GM12878 (cell line): ENCODE data around the gene DENND1C. TPM values are rescaled to one million over a fixed set of nuclear protein-coding genes. Genes with fewer than 3 reads are reported as not detected.

Experiments used
- BACH1 ChIP-seq: fragments of 450-650 bp; IDR thresholded peaks from 2 replicates; pipeline ENCODE4 v1.6.1; 2017; ENCODE audit warnings: mild to moderate bottlenecking, borderline replicate concordance
- CHD2 ChIP-seq: IDR thresholded peaks from 2 replicates; pipeline ENCODE4 v1.6.1; 2011; ENCODE audit warnings: low read depth, low read length, improper control_type of control experiment, borderline replicate concordance
- DPF2 ChIP-seq: fragments of 450-650 bp; IDR thresholded peaks from 2 replicates; pipeline ENCODE4 v1.6.1; 2017; ENCODE audit warnings: mild to moderate bottlenecking
- EED ChIP-seq: sonication (generic); IDR thresholded peaks from 2 replicates; pipeline ENCODE4 v1.6.1; 2016; ENCODE audit warnings: antibody characterized with exemption, low read depth
- EGR1 ChIP-seq, 2 experiments: IDR thresholded peaks; 1 replicate in 1 of 2; 2 replicates in 1 of 2; pipeline ENCODE4 v1.6.1; 2011 to 2012; ENCODE audit warnings: low read depth in 2 of 2, low read length in 2 of 2, borderline replicate concordance in 1 of 2, mild to moderate bottlenecking in 1 of 2, moderate library complexity in 1 of 2
- ELK1 ChIP-seq: IDR thresholded peaks from 2 replicates; pipeline ENCODE4 v1.6.1; 2012; ENCODE audit warnings: low read depth, low read length, improper control_type of control experiment
- GABPA ChIP-seq: IDR thresholded peaks from 2 replicates; pipeline ENCODE4 v1.6.1; 2014; ENCODE audit warnings: antibody characterized with exemption, low read depth, mild to moderate bottlenecking, inconsistent platforms
- IKZF1 ChIP-seq: fragments of 450-650 bp; conservative IDR thresholded peaks from 2 replicates; pipeline ENCODE4 v1.6.1; 2017; ENCODE audit warnings: antibody characterized with exemption, mild to moderate bottlenecking
- KAT2A ChIP-seq: conservative IDR thresholded peaks from 2 replicates; pipeline ENCODE4 v1.6.1; 2011; ENCODE audit warnings: low read depth, low read length; ENCODE audit not compliant: control insufficient read depth
- MEF2B ChIP-seq: fragments of 450-650 bp; IDR thresholded peaks from 2 replicates; pipeline ENCODE4 v1.6.1; 2018; ENCODE audit warnings: mild to moderate bottlenecking, moderate library complexity; ENCODE audit not compliant: partially characterized antibody, poor library complexity, severe bottlenecking
- PAX5 ChIP-seq: IDR thresholded peaks from 2 replicates; pipeline ENCODE4 v1.6.1; 2011; ENCODE audit warnings: low read depth, low read length, borderline replicate concordance
- POLR2A ChIP-seq: IDR thresholded peaks from 2 replicates; pipeline ENCODE4 v1.6.1; 2011; ENCODE audit warnings: low read depth, mild to moderate bottlenecking, low read length
- RAD21 ChIP-seq: IDR thresholded peaks from 2 replicates; pipeline ENCODE4 v1.6.1; 2011; ENCODE audit warnings: mild to moderate bottlenecking, low read depth, low read length, moderate library complexity; ENCODE audit not compliant: insufficient read depth
- RFX5 ChIP-seq: IDR thresholded peaks from 2 replicates; pipeline ENCODE4 v1.6.1; 2011; ENCODE audit warnings: low read depth, low read length, improper control_type of control experiment
- SMAD1 ChIP-seq: fragments of 450-650 bp; IDR thresholded peaks from 2 replicates; pipeline ENCODE4 v1.6.1; 2018; ENCODE audit warnings: mild to moderate bottlenecking, low read depth; ENCODE audit not compliant: partially characterized antibody
- SMAD5 ChIP-seq: IDR thresholded peaks from 2 replicates; pipeline ENCODE4 v1.6.1; 2016; ENCODE audit warnings: antibody characterized with exemption, low read depth
- SREBF1 ChIP-seq: IDR thresholded peaks from 2 replicates; pipeline ENCODE4 v1.6.1; 2012; ENCODE audit warnings: mild to moderate bottlenecking, low read length
- TAF1 ChIP-seq: IDR thresholded peaks from 2 replicates; pipeline ENCODE4 v1.6.1; 2011; ENCODE audit warnings: mild to moderate bottlenecking, low read depth, low read length, borderline replicate concordance
- polyA plus RNA-seq, 11 experiments: library from polyadenylated mRNA; depleted of rRNA in 4 of 11; unstranded in 6 of 11; stranded (reverse) in 5 of 11; fragments of >200 nt; fragmentation: Nextera tagmentation in 4 of 11; fragmentation: Illumina TruSeq in 1 of 11; extraction: Ambion mirVana in 4 of 11; extraction: Trizol in 1 of 11; gene quantifications; 1 replicate in 1 of 11; 2 replicates in 10 of 11; pipeline versions ENCODE4 v1.2.1 to v1.2.3, GENCODE V29; 2011 to 2016; ENCODE audit warnings: inconsistent platforms in 2 of 11, missing spikeins in 2 of 11, low read depth in 1 of 11
- total RNA-seq, 4 experiments: library from RNA; depleted of rRNA in 3 of 4; stranded (reverse); fragments of >200 nt in 3 of 4; fragmentation: Illumina TruSeq in 1 of 4; extraction: Trizol in 1 of 4; gene quantifications; 2 replicates each; pipeline versions ENCODE4 v1.2.1 to v1.2.3, GENCODE V29; 2013 to 2021

The DENND1C gene
- total and polyA plus RNA-seq, 10 of the 15 experiments (the other 5 are each of a cell fraction or from before 2014, with no cell fraction given) = 2.4 to 54.3 (median 32.7) TPM

- TF ChIP-seq IKZF1 (0 out of 2 replicates have a peak, but pooled peaks have one; percentile 22), EGR1 (IDR thresholded peaks at IDR 0.05; ENCODE audit: borderline replicate concordance in 1 of 2, low read depth in 2 of 2, low read length in 2 of 2) (peak in 1 of 2 experiments; percentile 42; a peak in 1 of 3 replicates), RAD21 (no peak), POLR2A (peak; percentile 70), PAX5 (peak; percentile 85), CHD2 (peak; percentile 43; the same call in 1 of the 2 replicates), MEF2B (peak; percentile 16), BACH1 (0 out of 2 replicates have a peak, but pooled peaks have one; percentile 19), SREBF1 (no peak), GABPA (no peak), SMAD5 (no peak), KAT2A (no peak), EED (no peak), SMAD1 (no peak), TAF1 (no peak), RFX5 (no peak), DPF2 (0 out of 2 replicates have a peak, but pooled peaks have one; percentile 43), ELK1 (no peak)
Measured at GRCh38 chr19:6501740-6502648, 20.4 kb upstream of the DENND1C start, which contains the start of gene TUBB4A (continued).
